D721Med (cell line): Measurements from ENCODE around the gene RECK.
"Not testable (repeated sequence)": the region's sequence is repeated elsewhere in the genome, so short reads cannot be mapped to it uniquely, and the experiment has no call there.

Experiments
- DNase-seq: peaks from one replicate; pipeline ENCODE4 v3.0.0; 2011; ENCODE audit warnings: low spot score; ENCODE audit not compliant: insufficient read length
- FAIRE-seq: peaks from 2 replicates; lab custom pipeline; 2011; peaks lifted over from hg19 to GRCh38; lab: Jason Lieb, UNC
- CTCF ChIP-seq: IDR thresholded peaks from 2 replicates; pipeline ENCODE4 v1.5.1; 2012; ENCODE audit warnings: mild to moderate bottlenecking, control low read depth; ENCODE audit not compliant: insufficient read depth; ENCODE audit errors: missing control alignments

Gene RECK

GRCh38 chr9:36036780-36037548 lies at the start of gene RECK:
Gene RECK, plus strand, starts transcription at chr9:36036913. Its CDS starts 86 bp downstream, at chr9:36036999.
- DNase-seq = peak; percentile 61
- FAIRE-seq = no peak
- no peak for TF ChIP-seq CTCF

GRCh38 chr9:35990155-35990554 lies 46.6 kb upstream of the RECK start:
- no peak for FAIRE-seq
- TF ChIP-seq CTCF = no peak

GRCh38 chr9:35993136-35993535 lies 43.6 kb upstream of the RECK start:
- FAIRE-seq, DNase-seq: not testable (repeated sequence)

More at GRCh38 chr9:35990155-35990554, 46.6 kb upstream of the RECK start:
- no peak for DNase-seq

- no peak for FAIRE-seq
Measured at GRCh38 chr9:35993976-35994720, 42.6 kb upstream of the RECK start.

GRCh38 chr9:35994959-35995358 lies 41.8 kb upstream of the RECK start:
- DNase-seq (no peak), FAIRE-seq (peak; percentile 6)
- TF ChIP-seq CTCF = no peak

More at GRCh38 chr9:35993976-35994720, 42.6 kb upstream of the RECK start:
- DNase-seq = no peak
- TF ChIP-seq CTCF = no peak

GRCh38 chr9:35996358-35996970 lies 40.2 kb upstream of the RECK start:
- FAIRE-seq (no peak), DNase-seq (no peak)
- no peak for TF ChIP-seq CTCF

- DNase-seq, FAIRE-seq: not testable (repeated sequence)
Measured at GRCh38 chr9:35997016-35997415, 39.7 kb upstream of the RECK start.
